ENCODE results near the gene SALL1. TPM values are rescaled to one million over a fixed set of nuclear protein-coding genes. Genes with fewer than 3 reads are reported as not detected.

The SALL1 gene
- total and polyA plus RNA-seq, 4 donors: 0.06 TPM; not detected in 3

DNA sequence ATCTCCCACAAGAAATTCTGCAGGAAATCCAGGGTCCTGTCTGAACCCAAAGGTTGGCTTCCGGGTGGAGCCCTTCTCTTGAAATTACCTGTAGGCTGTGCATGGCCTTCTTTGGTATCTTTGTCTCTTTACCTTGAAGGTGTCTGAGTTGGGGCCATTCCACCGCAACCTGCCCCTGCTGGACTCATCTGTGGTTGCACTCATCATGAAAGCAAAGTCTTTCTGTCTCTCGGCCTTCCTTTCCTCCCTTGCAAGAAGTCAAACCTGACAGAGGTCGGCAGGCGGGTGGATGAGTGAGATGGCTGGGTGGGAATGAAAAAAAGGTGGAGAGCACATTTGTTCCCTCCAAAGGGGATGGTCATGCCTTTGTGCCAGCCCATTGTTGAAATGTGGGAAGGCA is 25.1 kb downstream of the SALL1 start:
- ATAC-seq (ENCODE audit: insufficient read depth, low FRiP score) (no peak), DNase-seq (no peak)
- TF ChIP-seq, protein P1, sequence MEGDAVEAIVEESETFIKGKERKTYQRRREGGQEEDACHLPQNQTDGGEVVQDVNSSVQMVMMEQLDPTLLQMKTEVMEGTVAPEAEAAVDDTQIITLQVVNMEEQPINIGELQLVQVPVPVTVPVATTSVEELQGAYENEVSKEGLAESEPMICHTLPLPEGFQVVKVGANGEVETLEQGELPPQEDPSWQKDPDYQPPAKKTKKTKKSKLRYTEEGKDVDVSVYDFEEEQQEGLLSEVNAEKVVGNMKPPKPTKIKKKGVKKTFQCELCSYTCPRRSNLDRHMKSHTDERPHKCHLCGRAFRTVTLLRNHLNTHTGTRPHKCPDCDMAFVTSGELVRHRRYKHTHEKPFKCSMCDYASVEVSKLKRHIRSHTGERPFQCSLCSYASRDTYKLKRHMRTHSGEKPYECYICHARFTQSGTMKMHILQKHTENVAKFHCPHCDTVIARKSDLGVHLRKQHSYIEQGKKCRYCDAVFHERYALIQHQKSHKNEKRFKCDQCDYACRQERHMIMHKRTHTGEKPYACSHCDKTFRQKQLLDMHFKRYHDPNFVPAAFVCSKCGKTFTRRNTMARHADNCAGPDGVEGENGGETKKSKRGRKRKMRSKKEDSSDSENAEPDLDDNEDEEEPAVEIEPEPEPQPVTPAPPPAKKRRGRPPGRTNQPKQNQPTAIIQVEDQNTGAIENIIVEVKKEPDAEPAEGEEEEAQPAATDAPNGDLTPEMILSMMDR (IDR thresholded peaks at IDR 0.05; ENCODE audit: control extremely low read depth, extremely low read depth): no peak
- Histone ChIP-seq H3K27ac (ENCODE audit: low read depth in 1 of 2, low read length in 1 of 2) (no peak overlapping the region), H3K27me3 (ENCODE audit: control insufficient read depth in 3 of 3, insufficient read depth in 3 of 3, low read length in 2 of 3) (peaks cover 0 to 22% (median 8%) of the 10 kb centered on the region in 3 donors), H3K9me3 (ENCODE audit: control insufficient read depth in 4 of 4, insufficient read depth in 3 of 4, low read length in 3 of 4) (peaks cover 0 to 6% (median 0%) of the 10 kb centered on the region in 4 donors), H3K4me3 (no peak overlapping the region), H3K36me3 (ENCODE audit: control insufficient read depth in 4 of 4, insufficient read depth in 4 of 4, low read length in 4 of 4) (no peaks in the 10 kb centered on the region), H3K9ac (ENCODE audit: insufficient read depth in 1 of 2, low read length in 2 of 2) (no peak overlapping the region), H3K4me1 (ENCODE audit: control insufficient read depth in 5 of 5, insufficient read depth in 5 of 5, low read length in 5 of 5) (no peaks in the 10 kb centered on the region)
- WGBS, 2 donors: 68 to 69% methylated on average over 5 of the region's 5 CpGs

DNA sequence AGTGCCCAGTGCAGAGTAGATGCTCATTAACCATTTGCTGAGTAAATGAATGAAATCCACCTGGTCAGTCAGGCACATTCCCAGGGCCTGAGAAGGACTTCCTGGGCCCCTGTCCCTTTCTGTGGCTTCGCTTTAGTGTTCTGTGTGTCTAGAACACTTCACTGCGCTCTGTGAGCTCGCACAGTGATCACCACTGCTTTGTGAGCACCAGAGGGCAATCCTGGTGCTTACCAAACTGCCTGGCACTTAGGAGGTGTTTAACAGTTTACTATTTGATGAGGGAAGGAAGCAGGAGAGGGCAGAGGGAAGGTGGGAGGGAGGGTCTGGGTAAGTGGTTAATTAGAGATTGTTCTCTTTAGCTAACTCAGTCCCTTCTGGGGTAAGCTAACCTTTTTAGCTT is 26.2 kb downstream of the SALL1 start:
- TF ChIP-seq, protein P1 (IDR thresholded peaks at IDR 0.05; ENCODE audit: control extremely low read depth, extremely low read depth): no peak
- H3K9me3 ChIP-seq (ENCODE audit: control insufficient read depth in 4 of 4, insufficient read depth in 3 of 4, low read length in 3 of 4): peaks cover 0 to 6% (median 0%) of the 10 kb centered on the region in 4 donors
- no peaks in the 10 kb centered on the region for H3K4me1 ChIP-seq (ENCODE audit: control insufficient read depth in 5 of 5, insufficient read depth in 5 of 5, low read length in 5 of 5)
- ATAC-seq (ENCODE audit: insufficient read depth, low FRiP score) (no peak), DNase-seq (no peak)
- 82 to 86% methylated on average over 3 of the region's 3 CpGs for WGBS, 2 donors
- peaks cover 0 to 29% (median 13%) of the 10 kb centered on the region in 3 donors for H3K27me3 ChIP-seq (ENCODE audit: control insufficient read depth in 3 of 3, insufficient read depth in 3 of 3, low read length in 2 of 3)
- H3K4me3 ChIP-seq: no peak overlapping the region
- no peak overlapping the region for H3K27ac ChIP-seq (ENCODE audit: low read depth in 1 of 2, low read length in 1 of 2)
- no peaks in the 10 kb centered on the region for H3K36me3 ChIP-seq (ENCODE audit: control insufficient read depth in 4 of 4, insufficient read depth in 4 of 4, low read length in 4 of 4)
- H3K9ac ChIP-seq (ENCODE audit: insufficient read depth in 1 of 2, low read length in 2 of 2): no peak overlapping the region

DNA sequence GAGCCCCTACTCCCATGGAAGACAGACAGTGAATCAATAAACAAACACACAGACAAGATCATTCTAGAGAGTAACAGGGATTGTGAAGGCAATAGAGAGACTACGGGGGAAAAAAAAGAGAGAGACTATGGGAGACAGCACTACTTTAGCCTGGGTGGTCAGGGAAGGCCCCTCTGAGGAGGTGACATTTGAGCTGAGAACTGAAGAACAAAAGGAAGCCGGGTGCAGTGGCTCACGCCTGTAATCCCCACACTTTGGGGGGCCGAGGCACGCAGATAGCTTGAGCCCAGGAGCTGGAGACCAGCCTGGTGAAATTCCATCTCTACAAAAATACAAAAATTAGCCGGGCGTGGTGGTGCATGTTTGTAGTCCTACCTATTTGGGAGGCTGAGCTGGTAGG is 29.2 kb downstream of the SALL1 start:
- 41 to 47% methylated on average over 7 of the region's 7 CpGs for WGBS, 2 donors
- Histone ChIP-seq H3K36me3 (ENCODE audit: control insufficient read depth in 4 of 4, insufficient read depth in 4 of 4, low read length in 4 of 4) (no peaks in the 10 kb centered on the region), H3K27ac (ENCODE audit: low read depth in 1 of 2, low read length in 1 of 2) (no peak overlapping the region), H3K9me3 (ENCODE audit: control insufficient read depth in 4 of 4, insufficient read depth in 3 of 4, low read length in 3 of 4) (peaks cover 0 to 6% (median 0%) of the 10 kb centered on the region in 4 donors), H3K4me1 (ENCODE audit: control insufficient read depth in 5 of 5, insufficient read depth in 5 of 5, low read length in 5 of 5) (no peaks in the 10 kb centered on the region), H3K9ac (ENCODE audit: insufficient read depth in 1 of 2, low read length in 2 of 2) (no peak overlapping the region), H3K4me3 (no peak overlapping the region), H3K27me3 (ENCODE audit: control insufficient read depth in 3 of 3, insufficient read depth in 3 of 3, low read length in 2 of 3) (peaks cover 0 to 31% (median 21%) of the 10 kb centered on the region in 3 donors)
- DNase-seq (no peak), ATAC-seq (ENCODE audit: insufficient read depth, low FRiP score) (no peak)
- TF ChIP-seq, protein P1 (IDR thresholded peaks at IDR 0.05; ENCODE audit: control extremely low read depth, extremely low read depth): no peak

DNA sequence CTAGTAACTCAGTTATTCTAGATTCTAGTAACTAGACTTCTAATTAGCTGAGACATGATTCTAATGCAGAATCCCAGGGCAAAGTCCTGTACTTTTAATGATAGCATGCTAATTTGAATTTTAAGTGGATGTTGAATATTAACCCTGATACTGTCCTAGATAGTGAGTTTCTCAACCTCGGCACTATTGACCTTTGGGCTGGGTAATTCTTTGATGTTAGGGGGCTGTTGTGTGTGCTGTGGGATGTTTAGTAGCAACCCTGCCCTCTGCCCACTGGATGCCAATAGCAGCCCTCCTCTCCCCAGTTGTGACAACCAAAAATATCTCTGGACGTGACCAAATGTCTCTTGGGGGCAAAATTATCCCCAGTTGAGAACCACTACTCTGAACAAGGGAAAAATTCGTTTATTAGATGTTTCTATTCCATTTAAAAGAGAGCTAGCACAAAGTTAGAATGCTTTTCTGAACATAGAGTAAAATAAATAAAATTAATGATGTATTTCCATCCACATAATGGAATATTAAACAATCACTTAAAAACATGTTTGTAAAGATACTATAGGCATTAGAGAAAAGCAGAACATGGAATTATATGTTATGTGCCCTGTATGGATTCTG is 30.2 kb downstream of the SALL1 start:
- DNase-seq (no peak), ATAC-seq (ENCODE audit: insufficient read depth, low FRiP score) (no peak)
- H3K27me3 ChIP-seq (ENCODE audit: control insufficient read depth in 3 of 3, insufficient read depth in 3 of 3, low read length in 2 of 3): peaks cover 3 to 37% (median 21%) of the 10 kb centered on the region in 3 donors
- H3K27ac ChIP-seq (ENCODE audit: low read depth in 1 of 2, low read length in 1 of 2): no peak overlapping the region
- H3K4me1 ChIP-seq (ENCODE audit: control insufficient read depth in 5 of 5, insufficient read depth in 5 of 5, low read length in 5 of 5): no peaks in the 10 kb centered on the region
- H3K9ac ChIP-seq (ENCODE audit: insufficient read depth in 1 of 2, low read length in 2 of 2): no peak overlapping the region
- peaks cover 0 to 6% (median 0%) of the 10 kb centered on the region in 4 donors for H3K9me3 ChIP-seq (ENCODE audit: control insufficient read depth in 4 of 4, insufficient read depth in 3 of 4, low read length in 3 of 4)
- 24 to 54% methylated on average over 3 of the region's 3 CpGs for WGBS, 2 donors
- H3K4me3 ChIP-seq: no peak overlapping the region
- H3K36me3 ChIP-seq (ENCODE audit: control insufficient read depth in 4 of 4, insufficient read depth in 4 of 4, low read length in 4 of 4): no peaks in the 10 kb centered on the region
- TF ChIP-seq, protein P1 (IDR thresholded peaks at IDR 0.05; ENCODE audit: control extremely low read depth, extremely low read depth): no peak

Data from lung (tissue), 12 donors.